Measurements from ENCODE around the gene TPT1.

- TF ChIP-seq CTCF (conservative IDR thresholded peaks at IDR 0.05 in 1 of 2, IDR thresholded peaks at IDR 0.05 in 1 of 2; ENCODE audit: extremely low read depth in 1 of 2, insufficient read depth in 1 of 2, low read depth in 1 of 2, low read length in 2 of 2): no peak
- TF ChIP-seq EZH2 (IDR thresholded peaks at IDR 0.05; ENCODE audit: borderline replicate concordance, low read length): no peak
These were observed 38.0 kb downstream of the TPT1 start for GRCh38 chr13:45303026-45303425.

Measured in mammary epithelial cell (primary cell).